HepG2 (cell line): ENCODE data around the gene CSK. TPM values are rescaled to one million over a fixed set of nuclear protein-coding genes. Genes with fewer than 3 reads are reported as not detected.

Experiments
- ATAC-seq: fragments of 200-7000 bp; cut with Tn5 transposase; 3 replicates; pipeline ENCODE4 v1.9.1; 2020; ENCODE audit warnings: mild to moderate bottlenecking, moderate library complexity
- BruUV-seq: library from RNA; stranded (reverse); fragments of 400-500 nt; replicated peaks from 2 replicates; lab custom pipeline; 2021; lab: Mats Ljungman, UMichigan
- CTCF ChIA-PET: fragments of 300-600 bp; formaldehyde crosslinking; extraction: SDS; loops from one replicate; lab custom pipeline; 2021; ENCODE audit warnings: low total read pairs, inconsistent platforms, low intra/inter-chr PET ratio; lab: Yijun Ruan, JAX
- POLR2A ChIA-PET: fragments of 350-600 bp; sonication (Branson Sonifier 250); formaldehyde crosslinking; loops from one replicate; lab custom pipeline; 2020; ENCODE audit warnings: antibody characterized with exemption, inconsistent platforms; lab: Yijun Ruan, JAX
- DNase-seq: peaks from one replicate; pipeline ENCODE4 v3.0.0-alpha.2; 2015; ENCODE audit warnings: low spot score
- FAIRE-seq: peaks from 3 replicates; lab custom pipeline; 2011; peaks lifted over from hg19 to GRCh38; lab: Jason Lieb, UNC
- H2AFZ ChIP-seq: one replicate; pipeline ENCODE4 v1.6.1; 2011; ENCODE audit warnings: low read length, inconsistent platforms
- H3K27ac ChIP-seq: fragments of 300-600 bp; 3 replicates; pipeline ENCODE4 v1.8.0; 2011; ENCODE audit warnings: mixed run types, mild to moderate bottlenecking, mixed read lengths, low read length, inconsistent platforms; ENCODE audit not compliant: insufficient read depth; ENCODE audit errors: extremely low read length
- H3K27me3 ChIP-seq, 2 experiments: fragments of 200-600 bp in 1 of 2; 2 replicates in 1 of 2; 3 replicates in 1 of 2; pipeline versions ENCODE4 v1.6.0 to v1.8.0; 2011; ENCODE audit warnings: low read length in 2 of 2, mild to moderate bottlenecking in 2 of 2, moderate library complexity in 2 of 2, inconsistent platforms in 1 of 2; ENCODE audit not compliant: insufficient read depth in 2 of 2, control insufficient read depth in 1 of 2
- H3K36me3 ChIP-seq, 2 experiments: fragments of 200-600 bp in 1 of 2; replicated peaks in 1 of 2; 2 replicates in 1 of 2; 3 replicates in 1 of 2; pipeline versions ENCODE4 v1.5.1 to v1.8.0; 2011; ENCODE audit warnings: low read length in 2 of 2, inconsistent platforms in 1 of 2; ENCODE audit not compliant: insufficient read depth in 2 of 2, control insufficient read depth in 1 of 2
- H3K4me1 ChIP-seq: 2 replicates; pipeline ENCODE4 v1.5.1; 2012; ENCODE audit warnings: low read length, inconsistent platforms; ENCODE audit not compliant: insufficient read depth
- H3K4me2 ChIP-seq: 2 replicates; pipeline ENCODE4 v1.6.0; 2011; ENCODE audit warnings: low read depth, low read length, inconsistent platforms
- H3K4me3 ChIP-seq, 3 experiments: fragments of 200-600 bp in 1 of 3; sonication (generic), shearing (Covaris generic) in 1 of 3; replicated peaks in 1 of 3; 2 replicates each; pipeline ENCODE4 v1.5.1; 2011 to 2016; ENCODE audit warnings: low read length in 3 of 3, inconsistent platforms in 2 of 3, low read depth in 2 of 3, mild to moderate bottlenecking in 2 of 3, control low read depth in 1 of 3, mixed read lengths in 1 of 3; ENCODE audit not compliant: insufficient read depth in 1 of 3
- H3K79me2 ChIP-seq: one replicate; pipeline ENCODE4 v1.6.1; 2011; ENCODE audit warnings: low read length, inconsistent platforms; ENCODE audit not compliant: insufficient read depth
- H3K9ac ChIP-seq: 2 replicates; pipeline ENCODE4 v1.6.0; 2011; ENCODE audit warnings: mild to moderate bottlenecking, low read depth, low read length, inconsistent platforms; ENCODE audit not compliant: insufficient read depth
- H3K9me3 ChIP-seq: 2 replicates; pipeline ENCODE4 v1.5.1; 2012; ENCODE audit warnings: mild to moderate bottlenecking, low read length
- H4K20me1 ChIP-seq: 2 replicates; pipeline ENCODE4 v1.6.0; 2011; ENCODE audit warnings: inconsistent platforms, mild to moderate bottlenecking, low read length, moderate library complexity; ENCODE audit not compliant: insufficient read depth
- FLYWCH1 ChIP-seq: sonication (generic); formaldehyde crosslinking; IDR thresholded peaks from 2 replicates; pipeline ENCODE4 v1.8.1; 2023; ENCODE audit warnings: mild to moderate bottlenecking, missing genetic modification reagents
- KDM6A ChIP-seq: IDR thresholded peaks from 2 replicates; pipeline ENCODE4 v1.6.1; 2016; ENCODE audit warnings: low read depth
- KMT2B ChIP-seq: IDR thresholded peaks from 2 replicates; pipeline ENCODE4 v1.6.1; 2016; ENCODE audit warnings: missing genetic modification reagents, missing compliant biosample characterization
- MEF2D ChIP-seq: sonication (generic); formaldehyde crosslinking; IDR thresholded peaks from 2 replicates; pipeline ENCODE4 v1.5.1; 2020; ENCODE audit warnings: mild to moderate bottlenecking, missing genetic modification reagents
- MZF1 ChIP-seq: sonication (generic); formaldehyde crosslinking; IDR thresholded peaks from 2 replicates; pipeline ENCODE4 v1.8.1; 2023; ENCODE audit warnings: mild to moderate bottlenecking, missing genetic modification reagents, borderline replicate concordance
- ONECUT2 ChIP-seq: sonication (generic); formaldehyde crosslinking; IDR thresholded peaks from 2 replicates; pipeline ENCODE4 v1.4.0; 2020; ENCODE audit warnings: missing genetic modification reagents
- SMARCC2 ChIP-seq: fragments of 450-650 bp; IDR thresholded peaks from 2 replicates; pipeline ENCODE4 v1.6.1; 2017; ENCODE audit warnings: antibody characterized with exemption, mild to moderate bottlenecking
- U2AF1 ChIP-seq: fragments of 200-400 bp; formaldehyde crosslinking; optimal IDR thresholded peaks from 2 replicates; pipeline ENCODE3; 2017; ENCODE audit warnings: mild to moderate bottlenecking, low read depth, low read length
- ZBTB1 ChIP-seq: sonication (generic); formaldehyde crosslinking; IDR thresholded peaks from 2 replicates; pipeline ENCODE4 v1.4.0; 2020; ENCODE audit warnings: missing genetic modification reagents, borderline replicate concordance
- ZFP36L1 ChIP-seq: sonication (generic); formaldehyde crosslinking; IDR thresholded peaks from 2 replicates; pipeline ENCODE4 v1.8.0; 2022; ENCODE audit warnings: mild to moderate bottlenecking, missing genetic modification reagents, moderate library complexity
- ZNF225 ChIP-seq: sonication (generic); formaldehyde crosslinking; IDR thresholded peaks from 2 replicates; pipeline ENCODE4 v1.4.0; 2020; ENCODE audit warnings: mild to moderate bottlenecking, missing genetic modification reagents
- ZNF30 ChIP-seq: sonication (generic); formaldehyde crosslinking; IDR thresholded peaks from 2 replicates; pipeline ENCODE4 v1.5.0; 2020; ENCODE audit warnings: mild to moderate bottlenecking, missing genetic modification reagents
- ZNF556 ChIP-seq: sonication (generic); formaldehyde crosslinking; IDR thresholded peaks from 2 replicates; pipeline ENCODE4 v1.4.0; 2020; ENCODE audit warnings: mild to moderate bottlenecking, missing genetic modification reagents, borderline replicate concordance
- ZNF644 ChIP-seq: IDR thresholded peaks from 2 replicates; pipeline ENCODE4 v1.6.1; 2016; ENCODE audit warnings: low read depth
- ZNF678 ChIP-seq: sonication (generic); formaldehyde crosslinking; IDR thresholded peaks from 2 replicates; pipeline ENCODE4 v1.4.0; 2020; ENCODE audit warnings: mild to moderate bottlenecking, missing genetic modification reagents
- ZSCAN21 ChIP-seq: sonication (generic); formaldehyde crosslinking; IDR thresholded peaks from 2 replicates; pipeline ENCODE4 v1.8.0; 2022; ENCODE audit warnings: mild to moderate bottlenecking, missing genetic modification reagents, moderate library complexity, borderline replicate concordance
- WGBS: methylation state at CpG from one replicate; pipeline ENCODE4 v1.1.6; 2017; ENCODE audit warnings: low lambda C conversion rate; 5-methylcytosine and 5-hydroxymethylcytosine counted together
- in situ Hi-C: cut with HindIII; loops from 2 replicates; pipeline ENCODE4 v1.10.0; 2017; ENCODE audit warnings: low pct_unique_long_range_greater_than_20kb; ENCODE audit not compliant: extremely low pct_ligation_motif_present
- intact Hi-C: fragments of 100-400 bp; cut with micrococcal nuclease; formaldehyde crosslinking; loops from one replicate; pipeline ENCODE4 v1.10.0; 2022; ENCODE audit not compliant: unreplicated experiment
- polyA plus RNA-seq, 8 experiments: library from polyadenylated mRNA; depleted of rRNA in 3 of 8; stranded (reverse) in 7 of 8; unstranded in 1 of 8; fragments of >200 nt; fragmentation: Illumina TruSeq in 4 of 8; extraction: Trizol in 4 of 8; gene quantifications; 2 replicates each; pipeline versions ENCODE4 v1.2.1 to v1.2.3, GENCODE V29; 2011 to 2016; ENCODE audit warnings: low read depth in 4 of 8, missing spikeins in 1 of 8, mixed read lengths in 1 of 8; ENCODE audit not compliant: insufficient read depth in 1 of 8
- total RNA-seq, 5 experiments: library from RNA; depleted of rRNA; stranded (reverse); fragments of >200 nt; fragmentation: Illumina TruSeq; extraction: Trizol; gene quantifications; 2 replicates each; pipeline ENCODE4 v1.2.3, GENCODE V29; 2016; ENCODE audit warnings: low read depth in 1 of 5

The CSK gene
- total and polyA plus RNA-seq, 2 of the 13 experiments (the other 11 are each of a cell fraction or from before 2014, with no cell fraction given), result 12.5 to 21.3 TPM

DNA sequence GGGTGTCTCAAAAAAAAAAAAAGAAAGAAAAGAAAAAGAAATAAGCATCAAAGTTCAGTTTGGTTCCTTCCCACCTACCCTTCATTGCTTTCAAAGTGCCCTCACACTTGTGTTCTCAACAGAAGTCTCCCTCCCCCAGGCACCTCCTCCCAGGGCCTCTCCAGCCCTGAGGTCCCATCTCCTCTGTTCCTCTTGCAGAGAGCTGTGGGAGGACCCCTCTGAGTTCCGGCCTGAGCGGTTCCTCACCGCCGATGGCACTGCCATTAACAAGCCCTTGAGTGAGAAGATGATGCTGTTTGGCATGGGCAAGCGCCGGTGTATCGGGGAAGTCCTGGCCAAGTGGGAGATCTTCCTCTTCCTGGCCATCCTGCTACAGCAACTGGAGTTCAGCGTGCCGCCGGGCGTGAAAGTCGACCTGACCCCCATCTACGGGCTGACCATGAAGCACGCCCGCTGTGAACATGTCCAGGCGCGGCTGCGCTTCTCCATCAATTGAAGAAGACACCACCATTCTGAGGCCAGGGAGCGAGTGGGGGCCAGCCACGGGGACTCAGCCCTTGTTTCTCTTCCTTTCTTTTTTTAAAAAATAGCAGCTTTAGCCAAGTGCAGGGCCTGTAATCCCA, 27.2 kb upstream of the CSK start:
- Histone ChIP-seq H3K9me3 (no peaks in the 10 kb centered on the region), H3K27me3 (no peaks in the 10 kb centered on the region; a peak in 1 of 5 replicates), H3K4me3 (no peak overlapping the region), H3K27ac (no peak overlapping the region), H4K20me1 (no peaks in the 10 kb centered on the region), H3K79me2 (no peaks in the 10 kb centered on the region), H2AFZ (no peak overlapping the region), H3K4me2 (no peak overlapping the region), H3K9ac (no peak overlapping the region), H3K36me3 (no peaks in the 10 kb centered on the region), H3K4me1 (peaks cover 40% of the 10 kb centered on the region)
- CTCF ChIA-PET, result no interaction called here
- TF ChIP-seq ZSCAN21 (CRISPR knock-in tag), result no peak
- TF ChIP-seq ZNF225 (CRISPR knock-in tag), result no peak
- TF ChIP-seq ZNF678 (CRISPR knock-in tag), result no peak
- no peak for TF ChIP-seq ZBTB1 (CRISPR knock-in tag)
- TF ChIP-seq FLYWCH1, result no peak
- TF ChIP-seq ZFP36L1 (CRISPR knock-in tag), result no peak
- no peak for TF ChIP-seq ONECUT2 (CRISPR knock-in tag)
- no peak for TF ChIP-seq ZNF556 (CRISPR knock-in tag)
- no peak for TF ChIP-seq SMARCC2
- no peak for TF ChIP-seq ZNF644 (CRISPR knock-in tag)
- no peak for TF ChIP-seq KDM6A (CRISPR knock-in tag)
- no peak for TF ChIP-seq MEF2D (CRISPR knock-in tag)
- no peak for TF ChIP-seq MZF1
- TF ChIP-seq ZNF30 (CRISPR knock-in tag), result no peak
- no peak for TF ChIP-seq KMT2B
- no peak for TF ChIP-seq U2AF1
- no peak for DNase-seq
- intact Hi-C loops (no loop called here), in situ Hi-C loops (no loop called here)
- 94% methylated on average over 14 of the region's 20 CpGs for WGBS
- FAIRE-seq, result no peak
- POLR2A ChIA-PET, result no interaction called here
- no peak for ATAC-seq
- no TSS peak for BruUV-seq
